Stimulated activated CD4-positive, alpha-beta T cell treated with anti-CD3 and anti-CD28 coated beads, Interleukin-15, amount 100 ng/mL, for 48 hours (primary cell): ENCODE data around the gene SNRNP25.

ENCODE experiments used
- DNase-seq, 2 donors: peaks; one replicate each; pipeline ENCODE4 v3.0.0-alpha.2; 2020; ENCODE audit warnings: low read depth in 2 of 2

The SNRNP25 gene

GRCh38 chr16:62968-63391 is 9.4 kb downstream of the SNRNP25 start:
- no peak for DNase-seq

GRCh38 chr16:63466-63865 is 9.8 kb downstream of the SNRNP25 start:
- DNase-seq: no peak

GRCh38 chr16:63998-64913 is 10.6 kb downstream of the SNRNP25 start:
- no peak for DNase-seq

GRCh38 chr16:64914-65255 is 11.3 kb downstream of the SNRNP25 start:
- DNase-seq: no peak

GRCh38 chr16:65745-66144 is 12.1 kb downstream of the SNRNP25 start:
- peak; percentile 77 to 82 for DNase-seq

GRCh38 chr16:66309-67182 is 12.9 kb downstream of the SNRNP25 start:
- no peak for DNase-seq

GRCh38 chr16:67183-67791 is 13.7 kb downstream of the SNRNP25 start:
- no peak for DNase-seq

GRCh38 chr16:67884-68789 is 14.5 kb downstream of the SNRNP25 start:
- DNase-seq: no peak

GRCh38 chr16:69181-69580 is 15.6 kb downstream of the SNRNP25 start:
- DNase-seq: no peak

- no peak for DNase-seq
These were observed 17.5 kb downstream of the SNRNP25 start for GRCh38 chr16:71210-71539.

- DNase-seq: no peak
These were observed 18.1 kb downstream of the SNRNP25 start for GRCh38 chr16:71540-72401.

GRCh38 chr16:72561-73548 is 19.2 kb downstream of the SNRNP25 start, which contains the start of gene RHBDF1:
TSS of gene RHBDF1 (minus strand) at chr16:72631. CDS start at chr16:65015, 7,616 bp downstream.
- no peak for DNase-seq

GRCh38 chr16:74051-74746 is 20.6 kb downstream of the SNRNP25 start:
- no peak for DNase-seq

GRCh38 chr16:74747-75334 is 21.2 kb downstream of the SNRNP25 start:
- DNase-seq: no peak

- no peak for DNase-seq
These were observed 22.2 kb downstream of the SNRNP25 start for GRCh38 chr16:75580-76501.

GRCh38 chr16:76535-77272 is 23.1 kb downstream of the SNRNP25 start:
- DNase-seq: no peak
